ENCODE data around the gene XYLT1.

XYLT1 gene

DNA sequence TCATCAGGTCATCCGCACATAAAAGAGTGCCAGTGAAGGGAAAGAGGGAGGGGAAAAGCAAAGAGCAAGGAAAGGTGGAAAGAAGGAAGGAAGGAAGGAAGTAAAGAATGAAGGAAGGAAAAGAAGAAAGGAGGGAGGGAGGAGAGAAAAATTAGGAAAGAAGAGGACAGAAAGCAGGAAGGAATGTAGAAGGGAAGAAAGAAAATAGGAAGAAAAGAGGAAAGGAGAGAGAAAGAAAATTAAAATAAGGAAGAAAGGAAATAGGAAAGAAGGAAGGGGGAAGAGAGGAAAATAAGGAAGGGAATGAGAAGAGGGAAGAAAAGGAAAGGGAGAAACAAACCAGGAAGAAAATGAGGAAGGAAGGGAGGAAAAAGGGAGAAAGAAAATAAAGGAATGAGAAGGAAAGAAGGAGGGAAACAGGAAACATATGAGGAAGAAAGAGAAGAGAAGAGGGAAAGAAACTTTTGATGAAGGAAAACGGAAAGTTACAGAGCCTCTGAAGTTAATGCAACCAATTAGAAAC is 212.6 kb downstream of the XYLT1 start:
- no peak overlapping the region for H3K4me3 ChIP-seq
- TF ChIP-seq, protein P1, sequence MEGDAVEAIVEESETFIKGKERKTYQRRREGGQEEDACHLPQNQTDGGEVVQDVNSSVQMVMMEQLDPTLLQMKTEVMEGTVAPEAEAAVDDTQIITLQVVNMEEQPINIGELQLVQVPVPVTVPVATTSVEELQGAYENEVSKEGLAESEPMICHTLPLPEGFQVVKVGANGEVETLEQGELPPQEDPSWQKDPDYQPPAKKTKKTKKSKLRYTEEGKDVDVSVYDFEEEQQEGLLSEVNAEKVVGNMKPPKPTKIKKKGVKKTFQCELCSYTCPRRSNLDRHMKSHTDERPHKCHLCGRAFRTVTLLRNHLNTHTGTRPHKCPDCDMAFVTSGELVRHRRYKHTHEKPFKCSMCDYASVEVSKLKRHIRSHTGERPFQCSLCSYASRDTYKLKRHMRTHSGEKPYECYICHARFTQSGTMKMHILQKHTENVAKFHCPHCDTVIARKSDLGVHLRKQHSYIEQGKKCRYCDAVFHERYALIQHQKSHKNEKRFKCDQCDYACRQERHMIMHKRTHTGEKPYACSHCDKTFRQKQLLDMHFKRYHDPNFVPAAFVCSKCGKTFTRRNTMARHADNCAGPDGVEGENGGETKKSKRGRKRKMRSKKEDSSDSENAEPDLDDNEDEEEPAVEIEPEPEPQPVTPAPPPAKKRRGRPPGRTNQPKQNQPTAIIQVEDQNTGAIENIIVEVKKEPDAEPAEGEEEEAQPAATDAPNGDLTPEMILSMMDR (IDR thresholded peaks at IDR 0.05) = no peak
- no peaks in the 10 kb centered on the region for H3K9me3 ChIP-seq
- DNase-seq = no peak
- H3K4me1 ChIP-seq = peaks cover 0 to 20% (median 0%) of the 10 kb centered on the region in 4 donors
- intact Hi-C loops (cut with DNase I; ENCODE audit: low total_unique reads) = no loop called here
- H3K36me3 ChIP-seq = peaks cover 0 to 3% (median 0%) of the 10 kb centered on the region in 3 donors
- H3K27ac ChIP-seq = no peak overlapping the region
- no peaks in the 10 kb centered on the region for H3K27me3 ChIP-seq

DNA sequence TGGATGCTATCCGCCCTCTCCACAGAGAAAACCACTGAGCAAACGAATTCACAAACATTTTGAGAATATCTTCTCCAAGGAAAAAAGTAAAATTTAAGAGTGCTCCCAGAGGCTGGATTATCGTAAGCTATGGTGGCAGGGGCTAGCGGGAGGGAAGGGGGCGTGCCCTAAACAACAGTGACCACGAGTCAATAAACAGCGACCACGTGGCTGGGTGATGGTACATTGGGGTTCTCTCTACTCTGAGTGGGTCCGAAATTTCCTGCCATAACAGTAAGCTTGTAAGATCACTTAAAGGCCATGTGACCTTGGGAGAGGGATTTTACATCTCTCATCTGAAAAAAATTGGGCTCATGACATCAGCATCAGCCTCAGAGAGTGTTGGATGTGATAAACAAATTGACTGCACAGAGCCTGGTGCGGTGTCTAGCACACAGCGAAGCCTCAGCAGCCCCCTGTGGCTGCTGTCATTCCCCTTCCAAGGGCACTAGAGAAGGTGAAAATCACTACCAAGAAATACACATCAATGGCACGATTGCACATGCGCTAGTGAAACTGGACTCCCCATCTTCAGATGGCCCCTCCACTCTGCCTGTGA is 213.2 kb downstream of the XYLT1 start:
- intact Hi-C loops (cut with DNase I; ENCODE audit: low total_unique reads) = no loop called here
- Histone ChIP-seq H3K36me3 (peaks cover 0 to 3% (median 0%) of the 10 kb centered on the region in 3 donors), H3K4me1 (peaks cover 0 to 20% (median 0%) of the 10 kb centered on the region in 4 donors), H3K9me3 (no peaks in the 10 kb centered on the region), H3K4me3 (no peak overlapping the region), H3K27ac (no peak overlapping the region), H3K27me3 (no peaks in the 10 kb centered on the region)
- TF ChIP-seq, protein P1 (IDR thresholded peaks at IDR 0.05) = no peak
- DNase-seq = no peak

DNA sequence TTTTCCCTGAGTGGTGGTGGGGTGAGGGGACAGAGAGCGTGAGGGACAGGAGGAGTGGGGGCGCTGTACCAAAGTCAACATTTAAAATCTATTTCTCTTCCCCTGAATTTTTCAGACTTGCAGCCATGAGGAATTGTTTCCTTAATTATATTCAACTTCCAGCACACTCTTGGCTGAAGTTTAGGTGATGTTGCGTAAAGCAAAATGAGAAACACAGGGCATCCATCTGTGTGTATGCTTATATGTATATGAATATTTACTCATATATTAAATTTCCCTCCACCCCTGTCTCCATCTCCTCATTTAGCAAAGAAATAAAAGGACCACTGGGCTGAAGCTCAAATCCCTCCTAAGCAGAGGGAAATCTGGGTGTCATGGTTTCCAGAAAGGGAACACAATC is 218.1 kb downstream of the XYLT1 start:
- no peak overlapping the region for H3K4me3 ChIP-seq
- no peaks in the 10 kb centered on the region for H3K27me3 ChIP-seq
- H3K27ac ChIP-seq = no peak overlapping the region
- H3K36me3 ChIP-seq = no peaks in the 10 kb centered on the region
- no peaks in the 10 kb centered on the region for H3K4me1 ChIP-seq
- DNase-seq = no peak
- TF ChIP-seq, protein P1 (IDR thresholded peaks at IDR 0.05) = no peak
- intact Hi-C loops (cut with DNase I; ENCODE audit: low total_unique reads) = no loop called here
- H3K9me3 ChIP-seq = no peaks in the 10 kb centered on the region

DNA sequence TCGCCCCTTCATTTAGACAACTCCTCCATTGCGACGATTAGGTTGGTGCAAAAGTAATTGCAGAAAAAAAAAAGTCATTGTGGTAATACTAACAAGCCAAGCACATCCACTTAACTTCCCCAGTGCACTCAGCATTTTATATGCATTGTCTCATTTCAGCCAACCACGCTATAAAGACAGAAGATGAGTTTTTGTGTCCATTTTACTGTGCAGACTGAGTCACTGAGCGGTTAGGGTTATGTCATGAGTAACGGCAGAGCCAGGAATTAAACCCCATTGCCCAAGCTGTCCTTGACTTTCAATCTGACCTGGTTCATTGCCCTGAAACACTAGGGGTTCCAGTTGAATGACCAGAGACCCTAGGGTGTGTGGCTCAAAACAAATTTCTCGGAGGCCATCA is 218.7 kb downstream of the XYLT1 start:
- TF ChIP-seq, protein P1 (IDR thresholded peaks at IDR 0.05) = no peak
- DNase-seq = no peak
- intact Hi-C loops (cut with DNase I; ENCODE audit: low total_unique reads) = no loop called here

DNA sequence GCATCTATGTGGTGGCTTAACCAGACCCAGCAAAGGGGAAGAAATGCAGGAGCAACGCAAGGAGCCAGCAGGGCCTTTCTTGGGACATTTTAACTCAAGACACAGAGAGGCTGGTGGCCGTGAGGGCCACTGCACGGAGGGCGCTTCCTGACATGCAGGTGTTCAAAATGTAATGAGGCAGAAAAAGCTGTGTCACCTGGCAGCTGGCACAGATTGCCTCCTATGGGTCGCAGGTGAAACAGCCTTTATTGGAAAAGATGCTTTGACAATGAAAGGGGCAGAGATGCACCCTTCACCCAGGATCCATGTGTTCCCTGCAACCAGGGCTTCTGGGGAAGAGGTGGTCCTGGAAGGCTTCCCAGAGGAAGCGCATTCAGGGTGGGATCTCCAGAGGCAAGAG is 219.3 kb downstream of the XYLT1 start:
- H3K27ac ChIP-seq = no peak overlapping the region
- H3K4me3 ChIP-seq = no peak overlapping the region
- H3K9me3 ChIP-seq = no peaks in the 10 kb centered on the region
- DNase-seq = no peak
- no peaks in the 10 kb centered on the region for H3K36me3 ChIP-seq
- intact Hi-C loops (cut with DNase I; ENCODE audit: low total_unique reads) = no loop called here
- TF ChIP-seq, protein P1 (IDR thresholded peaks at IDR 0.05) = no peak
- H3K4me1 ChIP-seq = no peaks in the 10 kb centered on the region
- H3K27me3 ChIP-seq = no peaks in the 10 kb centered on the region

More for the DNA sequence above, 218.7 kb downstream of the XYLT1 start:
- no peaks in the 10 kb centered on the region for H3K27me3 ChIP-seq
- no peak overlapping the region for H3K4me3 ChIP-seq
- no peaks in the 10 kb centered on the region for H3K36me3 ChIP-seq
- no peaks in the 10 kb centered on the region for H3K4me1 ChIP-seq
- no peaks in the 10 kb centered on the region for H3K9me3 ChIP-seq
- H3K27ac ChIP-seq = no peak overlapping the region

All from tibial artery (tissue), 4 donors.